Skeletal muscle tissue (tissue), 5 donors: ENCODE results near the gene PLOD3. TPM values are rescaled to one million over a fixed set of nuclear protein-coding genes. Genes with fewer than 3 reads are reported as not detected.

ENCODE experiments used
- H3K27ac ChIP-seq: one replicate; pipeline ENCODE4 v1.7.0; 2013; ENCODE audit warnings: mild to moderate bottlenecking, low read depth, low read length, inconsistent platforms
- H3K27me3 ChIP-seq, 3 donors: one replicate each; pipeline ENCODE4 v1.7.0; 2013; ENCODE audit warnings: low read length in 3 of 3; ENCODE audit not compliant: control insufficient read depth in 3 of 3, insufficient read depth in 3 of 3
- H3K36me3 ChIP-seq, 3 donors: one replicate each; pipeline ENCODE4 v1.7.0; 2013; ENCODE audit warnings: low read length in 3 of 3; ENCODE audit not compliant: control insufficient read depth in 3 of 3, insufficient read depth in 3 of 3
- H3K4me1 ChIP-seq, 3 donors: one replicate each; pipeline ENCODE4 v1.7.0; 2013; ENCODE audit warnings: low read length in 3 of 3, mild to moderate bottlenecking in 3 of 3; ENCODE audit not compliant: control insufficient read depth in 3 of 3, insufficient read depth in 3 of 3
- H3K4me3 ChIP-seq, 3 donors: one replicate each; pipeline ENCODE4 v1.7.0; 2013; ENCODE audit warnings: low read length in 3 of 3
- H3K9ac ChIP-seq, 3 donors: one replicate each; pipeline ENCODE4 v1.7.0; 2013; ENCODE audit warnings: low read length in 3 of 3, mild to moderate bottlenecking in 3 of 3, moderate library complexity in 2 of 3, low read depth in 1 of 3
- H3K9me3 ChIP-seq, 3 donors: one replicate each; pipeline ENCODE4 v1.7.0; 2013; ENCODE audit warnings: low read length in 3 of 3; ENCODE audit not compliant: control insufficient read depth in 3 of 3
- small RNA-seq: library from RNA; depleted of rRNA; stranded (forward); fragments of <200 nt; gene quantifications from one replicate; pipeline ENCODE3, GENCODE V24; 2014
- total RNA-seq: library from RNA; depleted of rRNA; stranded (reverse); fragments of >200 nt; gene quantifications from one replicate; pipeline ENCODE4 v1.2.3, GENCODE V29; 2014
- donor health status: Osteomylitis.

PLOD3 gene
- total RNA-seq, 1 donor from 2014 or later = 20.9 TPM

GRCh38 chr7:101161692-101162471 is 55.5 kb downstream of the PLOD3 start:
- H3K9ac ChIP-seq = no peak overlapping the region

GRCh38 chr7:101160910-101161309 is 56.5 kb downstream of the PLOD3 start:
- Histone ChIP-seq H3K27me3 (peaks cover 37 to 46% (median 37%) of the 10 kb centered on the region in 3 donors), H3K9me3 (no peaks in the 10 kb centered on the region), H3K9ac (no peak overlapping the region), H3K36me3 (peaks cover 17 to 30% (median 20%) of the 10 kb centered on the region in 3 donors), H3K27ac (no peak overlapping the region), H3K4me3 (no peak overlapping the region), H3K4me1 (peaks cover 9 to 18% (median 14%) of the 10 kb centered on the region in 3 donors)

More at GRCh38 chr7:101161692-101162471, 55.5 kb downstream of the PLOD3 start:
- Histone ChIP-seq H3K4me1 (peaks cover 9 to 21% (median 16%) of the 10 kb centered on the region in 3 donors), H3K27me3 (peaks cover 42 to 54% (median 43%) of the 10 kb centered on the region in 3 donors), H3K9me3 (no peaks in the 10 kb centered on the region), H3K27ac (no peak overlapping the region), H3K4me3 (no peak overlapping the region), H3K36me3 (peaks cover 17 to 29% (median 17%) of the 10 kb centered on the region in 3 donors)

DNA sequence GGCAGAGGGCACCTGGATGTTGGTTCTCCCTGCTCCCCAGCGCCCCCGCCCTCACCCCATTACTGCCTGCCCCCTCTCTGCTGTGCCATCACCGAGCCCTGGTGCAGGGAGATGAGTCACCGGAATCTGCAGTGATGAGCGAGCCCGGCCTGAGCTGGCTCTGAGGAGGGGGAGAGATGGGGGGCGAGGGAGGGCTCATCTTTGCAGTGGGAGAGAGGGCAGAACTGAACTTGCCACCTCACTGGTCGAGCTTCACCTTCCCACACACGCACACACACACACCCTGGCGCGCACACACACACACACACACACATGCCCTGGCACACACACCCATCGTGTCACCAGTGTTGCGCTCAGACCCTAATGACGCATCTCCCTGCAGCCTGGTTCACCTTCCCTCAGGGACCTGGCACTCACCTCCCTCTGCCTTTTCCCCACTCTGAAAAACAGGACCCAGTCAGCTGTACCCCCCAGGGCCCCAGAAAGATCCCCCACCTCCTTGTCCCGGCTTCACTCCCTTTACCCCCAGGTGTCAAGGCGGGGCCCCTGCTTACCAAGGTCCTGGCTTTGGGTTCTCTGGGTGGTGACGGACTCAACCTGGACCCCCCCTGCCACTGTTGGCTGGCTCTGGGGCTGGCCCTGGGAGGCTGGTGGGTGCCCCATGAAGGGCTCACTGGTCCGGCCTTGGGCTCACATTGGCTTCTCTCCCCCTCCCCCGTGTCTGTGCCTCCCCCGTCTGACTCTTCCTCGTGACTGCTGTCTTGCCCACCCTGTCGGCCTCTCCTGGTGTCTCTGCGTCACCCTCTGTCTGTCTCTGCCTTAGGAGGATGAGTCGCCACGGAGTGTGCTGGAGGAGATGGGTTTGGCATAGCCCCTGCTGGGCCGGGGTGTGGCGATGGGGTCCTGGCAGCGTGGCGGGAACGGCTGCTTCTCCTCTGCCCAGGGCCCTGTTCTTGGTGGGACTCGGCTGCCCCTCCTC is 57.4 kb downstream of the PLOD3 start:
- H3K9me3 ChIP-seq = no peaks in the 10 kb centered on the region
- H3K36me3 ChIP-seq = peaks cover 17 to 30% (median 20%) of the 10 kb centered on the region in 3 donors
- H3K4me1 ChIP-seq = peaks cover 11 to 18% (median 17%) of the 10 kb centered on the region in 3 donors
- H3K27ac ChIP-seq = no peak overlapping the region
- peaks cover 28 to 38% (median 29%) of the 10 kb centered on the region in 3 donors for H3K27me3 ChIP-seq
- no peak overlapping the region for H3K4me3 ChIP-seq
- H3K9ac ChIP-seq = no peak overlapping the region

DNA sequence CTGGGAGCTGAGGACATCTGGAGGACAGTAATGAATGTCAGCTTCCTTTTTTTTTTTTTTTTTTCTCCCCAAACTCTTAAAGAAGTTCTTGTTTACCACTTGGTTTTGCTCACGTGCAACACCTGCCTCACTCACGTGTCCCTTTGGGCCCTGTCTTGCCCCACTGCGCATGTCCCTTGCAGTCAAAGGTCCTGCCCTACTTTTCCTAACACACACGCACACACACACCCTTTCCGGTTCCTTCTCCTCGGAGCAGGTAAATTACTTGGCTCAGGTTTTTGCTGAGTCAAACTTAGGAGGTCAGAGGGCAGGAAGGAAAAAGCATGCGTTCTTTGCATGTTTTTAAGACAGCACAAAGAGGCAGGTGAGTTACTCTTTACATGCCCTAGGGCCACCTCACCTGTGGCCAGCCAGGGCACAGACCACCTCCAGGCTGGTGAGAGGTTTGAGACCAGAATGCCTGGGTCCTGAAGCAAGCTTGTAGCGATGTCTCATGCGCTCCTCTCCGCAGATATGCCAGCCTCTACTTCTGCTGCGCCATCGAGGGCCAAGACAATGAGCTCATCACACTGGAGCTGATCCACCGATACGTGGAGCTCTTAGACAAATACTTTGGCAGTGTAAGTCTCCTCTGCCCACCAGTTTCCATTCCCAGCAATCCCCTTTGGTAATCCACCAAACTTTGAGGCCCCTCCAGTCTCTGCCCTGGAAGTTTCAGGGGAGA is 60.4 kb downstream of the PLOD3 start:
- no peaks in the 10 kb centered on the region for H3K9me3 ChIP-seq
- H3K27ac ChIP-seq = no peak overlapping the region
- no peak overlapping the region for H3K9ac ChIP-seq
- H3K36me3 ChIP-seq = peaks cover 17 to 30% (median 20%) of the 10 kb centered on the region in 3 donors
- H3K4me1 ChIP-seq = peaks cover 8 to 14% (median 11%) of the 10 kb centered on the region in 3 donors
- no peak overlapping the region for H3K4me3 ChIP-seq
- peaks cover 7 to 11% (median 10%) of the 10 kb centered on the region in 3 donors for H3K27me3 ChIP-seq

GRCh38 chr7:101156277-101156676 is 61.1 kb downstream of the PLOD3 start:
- Histone ChIP-seq H3K27me3 (peaks cover 4 to 9% (median 5%) of the 10 kb centered on the region in 3 donors), H3K9me3 (no peaks in the 10 kb centered on the region), H3K4me1 (peaks cover 8 to 14% (median 11%) of the 10 kb centered on the region in 3 donors), H3K36me3 (peaks cover 17 to 30% (median 20%) of the 10 kb centered on the region in 3 donors), H3K4me3 (no peak overlapping the region), H3K9ac (no peak overlapping the region), H3K27ac (no peak overlapping the region)

Small RNAs within 50 kb of the gene (small RNA-seq; reads per million reads assigned to genes)
- not detected for gene MIR4653

Other genes with a start within 250 kb of the PLOD3 start
- not detected for gene MUC12, start 248.0 kb downstream of the PLOD3 start, total RNA-seq
- not detected for gene MUC17, start 197.5 kb downstream of the PLOD3 start, total RNA-seq
- gene TRIM56, start 132.1 kb downstream of the PLOD3 start, total RNA-seq = 6.3 TPM
- gene SERPINE1, start 90.5 kb downstream of the PLOD3 start, total RNA-seq = 2.1 TPM
- 27.7 TPM for gene AP1S1, start 63.1 kb downstream of the PLOD3 start, total RNA-seq
- gene VGF, start 52.0 kb downstream of the PLOD3 start, total RNA-seq = not detected
- gene NAT16, start 37.3 kb downstream of the PLOD3 start, total RNA-seq = not detected
- not detected for gene MOGAT3, start 16.5 kb downstream of the PLOD3 start, total RNA-seq
- gene ZNHIT1, start 584 bp upstream of the PLOD3 start, total RNA-seq = 84.0 TPM
- 2.1 TPM for gene CLDN15, start 20.2 kb upstream of the PLOD3 start, total RNA-seq
- 188 TPM for gene FIS1, start 27.5 kb upstream of the PLOD3 start, total RNA-seq
- 17.2 TPM for gene IFT22, start 104.2 kb upstream of the PLOD3 start, total RNA-seq
- 7.8 TPM for gene COL26A1, start 145.3 kb upstream of the PLOD3 start, total RNA-seq